ENCODE results near the gene CSTPP1. TPM values are rescaled to one million over a fixed set of nuclear protein-coding genes. Genes with fewer than 3 reads are reported as not detected.
"Not testable (repeated sequence)": the region's sequence is repeated elsewhere in the genome, so short reads cannot be mapped to it uniquely, and the experiment has no call there.

The CSTPP1 gene
- polyA plus RNA-seq, 1 experiment, result 48.7 TPM

DNA sequence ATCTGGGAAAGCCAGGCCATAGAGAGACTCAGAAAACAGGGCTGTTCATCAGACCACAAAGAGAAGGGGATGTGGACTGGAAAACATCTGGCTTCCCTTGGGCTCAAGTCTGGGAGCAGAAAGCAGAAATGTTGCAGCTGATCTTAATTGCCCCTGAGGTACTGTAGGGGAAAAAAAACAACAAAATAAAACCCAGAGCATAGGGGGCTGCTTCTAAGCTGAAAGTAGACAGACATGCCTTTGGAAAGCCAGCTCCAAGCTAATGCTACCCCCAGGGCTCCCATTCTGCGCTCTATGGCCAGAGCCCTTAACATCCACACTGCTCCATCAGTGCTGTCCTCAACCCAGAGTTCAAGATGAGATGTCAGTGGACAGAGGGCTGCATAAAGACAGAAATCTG lies 251.7 kb downstream of the CSTPP1 start:
- DNase-seq (ENCODE audit: low read depth), result no peak
- POLR2A ChIA-PET, result interaction anchor here (0.6 kb wide), 1 partner anchor 477 kb away, joined by 4 read pairs; no protein-coding TSS in a partner anchor
- Histone ChIP-seq H3K36me3 (ENCODE audit: control insufficient read depth, insufficient read depth, low read length) (peaks cover 3% of the 10 kb centered on the region), H3K4me3 (ENCODE audit: low read depth, low read length) (no peak overlapping the region), H3K27me3 (ENCODE audit: control insufficient read depth, insufficient read depth, low read length) (no peaks in the 10 kb centered on the region)
- TF ChIP-seq, protein P1, sequence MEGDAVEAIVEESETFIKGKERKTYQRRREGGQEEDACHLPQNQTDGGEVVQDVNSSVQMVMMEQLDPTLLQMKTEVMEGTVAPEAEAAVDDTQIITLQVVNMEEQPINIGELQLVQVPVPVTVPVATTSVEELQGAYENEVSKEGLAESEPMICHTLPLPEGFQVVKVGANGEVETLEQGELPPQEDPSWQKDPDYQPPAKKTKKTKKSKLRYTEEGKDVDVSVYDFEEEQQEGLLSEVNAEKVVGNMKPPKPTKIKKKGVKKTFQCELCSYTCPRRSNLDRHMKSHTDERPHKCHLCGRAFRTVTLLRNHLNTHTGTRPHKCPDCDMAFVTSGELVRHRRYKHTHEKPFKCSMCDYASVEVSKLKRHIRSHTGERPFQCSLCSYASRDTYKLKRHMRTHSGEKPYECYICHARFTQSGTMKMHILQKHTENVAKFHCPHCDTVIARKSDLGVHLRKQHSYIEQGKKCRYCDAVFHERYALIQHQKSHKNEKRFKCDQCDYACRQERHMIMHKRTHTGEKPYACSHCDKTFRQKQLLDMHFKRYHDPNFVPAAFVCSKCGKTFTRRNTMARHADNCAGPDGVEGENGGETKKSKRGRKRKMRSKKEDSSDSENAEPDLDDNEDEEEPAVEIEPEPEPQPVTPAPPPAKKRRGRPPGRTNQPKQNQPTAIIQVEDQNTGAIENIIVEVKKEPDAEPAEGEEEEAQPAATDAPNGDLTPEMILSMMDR (IDR thresholded peaks at IDR 0.05; ENCODE audit: insufficient read depth, low read depth, low read length), result no peak
- CTCF ChIA-PET, result interaction anchor here (1.1 to 3.8 kb wide), 5 partner anchors 9 to 69 kb away, joined by 4 to 17 read pairs (median 5); partner anchors contain the start of genes DDB2 and NR1H3

DNA sequence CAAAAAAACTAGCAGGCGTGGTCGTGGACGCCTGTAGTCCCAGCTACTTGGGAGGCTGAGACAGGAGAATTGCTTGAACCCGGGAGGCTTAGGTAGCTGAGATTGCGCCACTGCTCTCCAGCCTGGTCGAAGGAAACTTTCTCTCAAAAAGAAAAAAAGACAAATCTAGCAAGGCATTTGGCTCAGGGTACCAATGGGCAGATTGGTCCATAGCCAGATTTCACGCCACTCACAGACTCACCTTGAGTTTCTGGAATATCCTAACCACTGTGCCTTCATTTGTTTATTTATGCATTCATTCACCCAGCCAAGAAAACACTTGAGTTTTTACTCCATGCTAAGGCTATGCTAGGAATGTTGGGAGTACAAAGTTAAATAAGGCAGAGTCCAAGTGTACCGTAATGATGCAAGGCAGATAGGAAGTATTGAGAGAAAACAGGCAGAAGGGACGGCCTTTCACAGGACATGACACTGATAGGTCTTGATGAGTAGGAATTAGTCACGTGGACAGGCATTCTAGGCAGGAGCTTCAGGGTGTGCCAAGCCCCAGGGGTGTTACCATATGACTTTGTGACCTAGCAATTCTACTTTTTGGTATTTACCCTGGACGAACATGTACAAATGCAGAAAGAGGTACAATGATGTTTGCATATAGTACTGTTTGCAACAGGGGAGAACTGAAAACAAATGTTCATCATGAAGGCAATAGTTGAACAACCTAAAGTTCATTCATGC lies 252.7 kb downstream of the CSTPP1 start:
- Histone ChIP-seq H3K36me3 (ENCODE audit: control insufficient read depth, insufficient read depth, low read length) (no peaks in the 10 kb centered on the region), H3K27me3 (ENCODE audit: control insufficient read depth, insufficient read depth, low read length) (no peaks in the 10 kb centered on the region), H3K4me3 (ENCODE audit: low read depth, low read length) (no peak overlapping the region)
- POLR2A ChIA-PET, result no interaction called here
- CTCF ChIA-PET, result interaction anchor here (1.2 to 3.8 kb wide), 3 partner anchors 11 to 165 kb away, joined by 4 to 17 read pairs (median 5); no protein-coding TSS in a partner anchor
- TF ChIP-seq, protein P1 (IDR thresholded peaks at IDR 0.05; ENCODE audit: insufficient read depth, low read depth, low read length), result no peak
- peak; percentile 72 for DNase-seq (ENCODE audit: low read depth)

DNA sequence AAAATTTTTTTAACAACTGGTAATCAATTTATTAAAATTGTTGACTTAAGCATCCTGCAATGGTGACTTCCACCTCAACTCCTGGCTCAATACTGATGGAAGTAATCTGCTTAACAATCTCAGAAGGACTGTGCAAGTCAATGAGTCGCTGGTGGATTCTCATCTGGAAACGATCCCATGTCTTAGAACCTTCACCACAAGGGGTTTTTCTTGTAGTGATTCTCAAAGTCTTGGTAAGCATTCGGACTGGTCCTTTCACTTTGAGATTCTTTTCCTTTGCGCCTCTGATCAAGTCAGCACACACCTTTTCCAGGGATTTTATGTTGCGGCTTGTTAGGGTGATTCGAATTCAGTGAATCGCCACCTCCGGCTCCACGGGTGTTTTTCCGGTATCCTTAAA lies 254.6 kb downstream of the CSTPP1 start:
- H3K4me3 ChIP-seq (ENCODE audit: low read depth, low read length); H3K36me3 ChIP-seq (ENCODE audit: control insufficient read depth, insufficient read depth, low read length); POLR2A ChIA-PET; H3K27me3 ChIP-seq (ENCODE audit: control insufficient read depth, insufficient read depth, low read length); DNase-seq (ENCODE audit: low read depth): not testable (repeated sequence)
- CTCF ChIA-PET, result interaction anchor here (2.1 kb wide), 1 partner anchor 164 kb away, joined by 5 read pairs; no protein-coding TSS in a partner anchor

DNA sequence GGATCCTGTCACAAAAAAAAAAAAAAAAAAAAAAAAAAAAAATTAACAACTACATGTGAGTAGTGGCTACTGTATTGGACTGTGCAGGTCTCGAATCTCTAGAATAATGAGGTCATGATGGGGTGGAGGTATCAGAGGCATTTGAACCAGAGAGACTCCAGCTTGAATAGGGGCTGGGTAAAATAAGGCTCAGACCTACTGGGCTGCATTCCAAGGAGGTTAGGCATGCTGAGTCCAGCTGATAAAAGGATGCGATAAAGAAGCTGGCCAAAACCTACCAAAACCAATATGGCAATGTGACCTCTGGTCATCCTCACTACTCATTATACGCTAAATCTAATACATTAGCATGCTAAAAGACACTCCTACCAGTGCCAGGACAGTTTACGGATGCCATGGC lies 255.6 kb downstream of the CSTPP1 start:
- ChIA-PET POLR2A (no interaction called here), CTCF (interaction anchor here (0.6 kb wide), 1 partner anchor 59 kb away, joined by 3 read pairs; no protein-coding TSS in a partner anchor)
- TF ChIP-seq, protein P1 (IDR thresholded peaks at IDR 0.05; ENCODE audit: insufficient read depth, low read depth, low read length), result no peak
- Histone ChIP-seq H3K4me3 (ENCODE audit: low read depth, low read length) (no peak overlapping the region), H3K36me3 (ENCODE audit: control insufficient read depth, insufficient read depth, low read length) (no peaks in the 10 kb centered on the region), H3K27me3 (ENCODE audit: control insufficient read depth, insufficient read depth, low read length) (no peaks in the 10 kb centered on the region)
- DNase-seq (ENCODE audit: low read depth), result no peak

DNA sequence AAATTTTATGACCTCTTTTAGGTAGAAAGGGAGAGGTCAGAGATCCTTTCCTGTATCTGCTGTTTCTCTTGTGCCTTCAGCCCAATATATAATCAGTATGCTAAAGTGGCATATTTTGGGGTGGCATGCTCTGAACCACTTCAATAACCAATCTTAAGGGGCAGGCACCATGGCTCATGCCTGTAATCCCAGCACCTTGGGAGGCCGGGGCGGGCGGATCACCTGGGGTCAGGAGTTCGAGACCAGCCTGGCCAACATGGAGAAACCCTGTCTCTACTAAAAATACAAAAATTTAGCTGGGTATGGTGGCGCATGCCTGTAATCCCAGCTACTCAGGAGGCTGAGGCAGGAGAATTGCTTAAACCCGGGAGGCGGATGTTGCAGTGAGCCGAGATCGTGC lies 261.6 kb downstream of the CSTPP1 start:
- DNase-seq (ENCODE audit: low read depth); H3K27me3 ChIP-seq (ENCODE audit: control insufficient read depth, insufficient read depth, low read length); H3K36me3 ChIP-seq (ENCODE audit: control insufficient read depth, insufficient read depth, low read length); CTCF ChIA-PET; POLR2A ChIA-PET; H3K4me3 ChIP-seq (ENCODE audit: low read depth, low read length): not testable (repeated sequence)

DNA sequence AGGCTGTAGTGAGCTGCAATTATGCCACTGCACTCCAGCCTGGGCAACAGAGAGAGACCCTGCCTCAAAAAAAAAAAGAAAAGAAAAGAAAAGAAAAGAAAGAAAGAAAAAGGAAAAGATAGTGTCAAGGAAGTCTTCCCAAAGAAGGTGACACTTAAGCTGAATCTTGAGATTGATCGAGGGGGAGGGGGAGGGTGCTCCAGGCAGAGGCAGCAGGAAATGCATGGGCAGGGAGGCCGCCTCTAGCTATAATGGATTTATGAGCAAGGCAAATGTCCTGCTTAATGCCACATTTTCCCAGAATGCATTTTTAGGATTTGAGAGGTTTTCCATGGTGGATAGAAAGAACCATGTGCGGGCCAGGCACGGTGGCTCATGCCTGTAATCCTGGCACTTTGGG lies 264.5 kb downstream of the CSTPP1 start:
- TF ChIP-seq, protein P1 (IDR thresholded peaks at IDR 0.05; ENCODE audit: insufficient read depth, low read depth, low read length), result no peak
- ChIA-PET POLR2A (no interaction called here), CTCF (no interaction called here)
- Histone ChIP-seq H3K36me3 (ENCODE audit: control insufficient read depth, insufficient read depth, low read length) (no peaks in the 10 kb centered on the region), H3K27me3 (ENCODE audit: control insufficient read depth, insufficient read depth, low read length) (no peaks in the 10 kb centered on the region), H3K4me3 (ENCODE audit: low read depth, low read length) (no peak overlapping the region)
- DNase-seq (ENCODE audit: low read depth), result no peak
